ENCODE measurements around the gene RRP1B. TPM values are rescaled to one million over a fixed set of nuclear protein-coding genes. Genes with fewer than 3 reads are reported as not detected.

RRP1B gene
- total and polyA plus RNA-seq, 2 of the 13 experiments (the other 11 are each of a cell fraction or from before 2014, with no cell fraction given), result 16.3 to 46.2 TPM

DNA sequence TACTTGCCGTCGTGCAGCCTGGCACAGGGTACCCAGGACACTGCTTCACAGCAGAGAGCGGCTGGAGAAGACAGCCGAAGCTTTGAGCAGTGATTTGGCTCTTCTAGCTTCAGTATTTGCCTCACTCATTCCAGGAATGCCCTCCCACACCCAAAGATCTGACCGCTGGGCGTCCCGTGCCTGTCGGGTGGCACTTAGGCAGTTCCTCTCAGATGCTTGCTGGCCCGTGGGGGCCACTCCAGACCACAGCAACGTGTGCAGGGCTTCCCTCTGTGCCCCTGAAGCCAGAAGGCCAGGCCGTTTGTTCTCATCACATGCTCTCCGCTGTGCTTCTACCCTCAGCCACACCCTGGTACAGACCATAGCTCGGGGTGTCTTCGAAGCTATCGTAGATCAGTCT lies 17.0 kb downstream of the RRP1B start (continued):
- no peak for TF ChIP-seq KAT7 (CRISPR knock-in tag; IDR thresholded peaks at IDR 0.05; ENCODE audit: borderline replicate concordance)
- no peak for TF ChIP-seq ZSCAN25 (CRISPR knock-in tag; IDR thresholded peaks at IDR 0.05)
- no peak for TF ChIP-seq CREB1 (IDR thresholded peaks at IDR 0.05)
- no peak for TF ChIP-seq CREB1 (CRISPR knock-in tag; IDR thresholded peaks at IDR 0.05)
- no peak for TF ChIP-seq ELF1 (CRISPR knock-in tag; IDR thresholded peaks at IDR 0.05)
- TF ChIP-seq, protein P1, sequence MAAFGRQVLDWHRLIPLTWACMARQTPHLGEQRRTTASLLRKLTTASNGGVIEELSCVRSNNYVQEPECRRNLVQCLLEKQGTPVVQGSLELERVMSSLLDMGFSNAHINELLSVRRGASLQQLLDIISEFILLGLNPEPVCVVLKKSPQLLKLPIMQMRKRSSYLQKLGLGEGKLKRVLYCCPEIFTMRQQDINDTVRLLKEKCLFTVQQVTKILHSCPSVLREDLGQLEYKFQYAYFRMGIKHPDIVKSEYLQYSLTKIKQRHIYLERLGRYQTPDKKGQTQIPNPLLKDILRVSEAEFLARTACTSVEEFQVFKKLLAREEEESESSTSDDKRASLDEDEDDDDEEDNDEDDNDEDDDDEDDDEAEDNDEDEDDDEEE (CRISPR knock-in tag; IDR thresholded peaks at IDR 0.05), result no peak
- TF ChIP-seq FOXO1 (CRISPR knock-in tag; IDR thresholded peaks at IDR 0.05), result no peak
- no peak for TF ChIP-seq KDM6A (CRISPR knock-in tag; IDR thresholded peaks at IDR 0.05; ENCODE audit: low read depth)
- no peak for TF ChIP-seq PHF8 (CRISPR knock-in tag; IDR thresholded peaks at IDR 0.05)

DNA sequence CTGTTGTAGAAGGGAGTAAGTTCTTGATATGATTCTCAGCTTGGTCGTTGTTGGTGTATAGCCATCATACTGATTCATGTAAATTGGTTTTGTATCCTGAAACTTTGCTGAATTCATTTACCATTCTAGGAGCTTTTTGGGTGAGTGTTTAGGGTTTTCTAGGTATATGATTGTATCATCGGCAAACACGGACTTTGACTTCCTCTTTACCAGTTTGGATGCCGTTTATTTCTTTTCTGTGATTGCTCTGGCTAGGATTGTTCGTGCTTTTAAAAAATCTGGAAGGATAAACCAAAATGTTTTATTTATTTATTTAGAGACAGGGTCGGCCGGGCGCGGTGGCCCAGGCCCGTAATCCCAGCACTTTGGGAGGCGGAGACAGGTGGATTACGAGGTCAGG lies 20.6 kb downstream of the RRP1B start:
- H4K20me1 ChIP-seq (ENCODE audit: insufficient read depth, low read length), result no peaks in the 10 kb centered on the region
- 59% methylated on average over 12 of the region's 12 CpGs for WGBS (ENCODE audit: low lambda C conversion rate)
- no peak overlapping the region for H3K9ac ChIP-seq (ENCODE audit: insufficient read depth, low read depth, low read length)
- in situ Hi-C loops (cut with HindIII; ENCODE audit: extremely low pct_ligation_motif_present, low pct_unique_long_range_greater_than_20kb) (no loop called here), intact Hi-C loops (cut with micrococcal nuclease; ENCODE audit: unreplicated experiment) (no loop called here)
- FAIRE-seq, result peak; percentile 32
- no peaks in the 10 kb centered on the region; a peak in 1 of 5 replicates for H3K27me3 ChIP-seq (ENCODE audit: control insufficient read depth in 1 of 2, insufficient read depth in 2 of 2, low read length in 2 of 2)
- TSS peak; percentile 41 for BruUV-seq (replicated peaks)
- ATAC-seq, result no peak
- H3K4me2 ChIP-seq (ENCODE audit: low read depth, low read length), result no peak overlapping the region
- H3K9me3 ChIP-seq (ENCODE audit: low read length), result no peaks in the 10 kb centered on the region
- peaks cover 34 to 60% of the 10 kb centered on the region in 2 experiments for H3K36me3 ChIP-seq (replicated peaks in 1 of 2; ENCODE audit: control insufficient read depth in 1 of 2, insufficient read depth in 2 of 2, low read length in 2 of 2)
- peaks cover 13% of the 10 kb centered on the region for H3K4me1 ChIP-seq (ENCODE audit: insufficient read depth, low read length)
- no peak for DNase-seq (ENCODE audit: low spot score)
- H3K27ac ChIP-seq (ENCODE audit: extremely low read length, insufficient read depth, low read length), result no peak overlapping the region
- POLR2A ChIA-PET, result no interaction called here
- no peak overlapping the region for H3K4me3 ChIP-seq (replicated peaks in 1 of 3; ENCODE audit: insufficient read depth in 1 of 3, low read depth in 2 of 3, low read length in 3 of 3)
- peaks cover 8% of the 10 kb centered on the region for H3K79me2 ChIP-seq (ENCODE audit: insufficient read depth, low read length)
- CTCF ChIA-PET (ENCODE audit: low intra/inter-chr PET ratio, low total read pairs), result no interaction called here
- H2AFZ ChIP-seq (ENCODE audit: low read length), result no peak overlapping the region
- no peak for TF ChIP-seq POLR2A (IDR thresholded peaks at IDR 0.05; ENCODE audit: insufficient read depth in 1 of 2, low read depth in 2 of 2, low read length in 2 of 2)
- TF ChIP-seq, protein P2, sequence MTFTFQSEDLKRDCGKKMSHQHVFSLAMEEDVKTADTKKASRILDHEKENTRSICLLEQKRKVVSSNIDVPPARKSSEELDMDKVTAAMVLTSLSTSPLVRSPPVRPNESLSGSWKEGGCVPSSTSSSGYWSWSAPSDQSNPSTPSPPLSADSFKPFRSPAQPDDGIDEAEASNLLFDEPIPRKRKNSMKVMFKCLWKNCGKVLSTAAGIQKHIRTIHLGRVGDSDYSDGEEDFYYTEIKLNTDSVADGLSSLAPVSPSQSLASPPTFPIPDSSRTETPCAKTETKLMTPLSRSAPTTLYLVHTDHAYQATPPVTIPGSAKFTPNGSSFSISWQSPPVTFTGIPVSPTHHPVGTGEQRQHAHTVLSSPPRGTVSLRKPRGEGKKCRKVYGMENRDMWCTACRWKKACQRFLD (CRISPR knock-in tag; IDR thresholded peaks at IDR 0.05; ENCODE audit: borderline replicate concordance), result no peak
- TF ChIP-seq, protein P3, sequence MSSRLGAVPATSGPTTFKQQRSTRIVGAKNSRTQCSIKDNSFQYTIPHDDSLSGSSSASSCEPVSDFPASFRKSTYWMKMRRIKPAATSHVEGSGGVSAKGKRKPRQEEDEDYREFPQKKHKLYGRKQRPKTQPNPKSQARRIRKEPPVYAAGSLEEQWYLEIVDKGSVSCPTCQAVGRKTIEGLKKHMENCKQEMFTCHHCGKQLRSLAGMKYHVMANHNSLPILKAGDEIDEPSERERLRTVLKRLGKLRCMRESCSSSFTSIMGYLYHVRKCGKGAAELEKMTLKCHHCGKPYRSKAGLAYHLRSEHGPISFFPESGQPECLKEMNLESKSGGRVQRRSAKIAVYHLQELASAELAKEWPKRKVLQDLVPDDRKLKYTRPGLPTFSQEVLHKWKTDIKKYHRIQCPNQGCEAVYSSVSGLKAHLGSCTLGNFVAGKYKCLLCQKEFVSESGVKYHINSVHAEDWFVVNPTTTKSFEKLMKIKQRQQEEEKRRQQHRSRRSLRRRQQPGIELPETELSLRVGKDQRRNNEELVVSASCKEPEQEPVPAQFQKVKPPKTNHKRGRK (CRISPR knock-in tag; IDR thresholded peaks at IDR 0.05), result no peak
- no peak for TF ChIP-seq ZNF569 (CRISPR knock-in tag; IDR thresholded peaks at IDR 0.05; ENCODE audit: borderline replicate concordance)
- peak; percentile 11; the same call in 1 of the 2 replicates for TF ChIP-seq FOXA3 (CRISPR knock-in tag; IDR thresholded peaks at IDR 0.05)
- no peak for TF ChIP-seq KLF16 (CRISPR knock-in tag; IDR thresholded peaks at IDR 0.05)
- TF ChIP-seq HMGA1 (CRISPR knock-in tag; conservative IDR thresholded peaks at IDR 0.05), result no peak
- no peak for TF ChIP-seq MBNL3 (CRISPR knock-in tag; conservative IDR thresholded peaks at IDR 0.05)
- TF ChIP-seq, protein P4, sequence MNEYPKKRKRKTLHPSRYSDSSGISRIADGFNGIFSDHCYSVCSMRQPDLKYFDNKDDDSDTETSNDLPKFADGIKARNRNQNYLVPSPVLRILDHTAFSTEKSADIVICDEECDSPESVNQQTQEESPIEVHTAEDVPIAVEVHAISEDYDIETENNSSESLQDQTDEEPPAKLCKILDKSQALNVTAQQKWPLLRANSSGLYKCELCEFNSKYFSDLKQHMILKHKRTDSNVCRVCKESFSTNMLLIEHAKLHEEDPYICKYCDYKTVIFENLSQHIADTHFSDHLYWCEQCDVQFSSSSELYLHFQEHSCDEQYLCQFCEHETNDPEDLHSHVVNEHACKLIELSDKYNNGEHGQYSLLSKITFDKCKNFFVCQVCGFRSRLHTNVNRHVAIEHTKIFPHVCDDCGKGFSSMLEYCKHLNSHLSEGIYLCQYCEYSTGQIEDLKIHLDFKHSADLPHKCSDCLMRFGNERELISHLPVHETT (CRISPR knock-in tag; conservative IDR thresholded peaks at IDR 0.05), result no peak
